Measurements from ENCODE around the gene ABCC10. TPM values are rescaled to one million over a fixed set of nuclear protein-coding genes. Genes with fewer than 3 reads are reported as not detected.
A peak's percentile ranks its signal among the peaks of the same experiment; 100 is the strongest.

ABCC10 gene
- total RNA-seq, 1 experiment from 2014 or later = 31.8 TPM

GRCh38 chr6:43453831-43454230, 26.5 kb downstream of the ABCC10 start:
- Histone ChIP-seq H3K9ac (ENCODE audit: extremely low read depth, insufficient read length, low read length) (no peak overlapping the region), H2AFZ (ENCODE audit: low read length) (no peak overlapping the region), H3K4me1 (ENCODE audit: insufficient read depth, low read length) (no peaks in the 10 kb centered on the region), H2BK12ac (ENCODE audit: insufficient read length, low read depth, low read length) (no peak overlapping the region), H3K27me3 (ENCODE audit: insufficient read depth, low read length) (peaks cover 12% of the 10 kb centered on the region; the same call in 1 of the 2 replicates), H3K23ac (ENCODE audit: insufficient read length, low read depth, low read length) (no peak overlapping the region), H3K4ac (ENCODE audit: low read depth, low read length) (no peak overlapping the region), H2BK120ac (ENCODE audit: low read depth, low read length, poor library complexity, severe bottlenecking) (no peak overlapping the region), H4K8ac (replicated peaks; ENCODE audit: insufficient read length, low read depth, low read length) (no peak overlapping the region), H3K79me1 (ENCODE audit: insufficient read depth, low read depth, low read length, poor library complexity, severe bottlenecking) (no peaks in the 10 kb centered on the region), H3K18ac (ENCODE audit: insufficient read length, low read depth, low read length) (no peak overlapping the region), H3K14ac (ENCODE audit: insufficient read depth, low read length) (no peak overlapping the region), H2BK15ac (ENCODE audit: low read depth, low read length) (no peak overlapping the region), H3T11ph (ENCODE audit: low read length) (no peak overlapping the region), H4K5ac (ENCODE audit: insufficient read length, low read depth, low read length) (no peak overlapping the region), H3K27ac (ENCODE audit: insufficient read length, low read depth, low read length) (no peak overlapping the region), H3K9me3 (ENCODE audit: control insufficient read depth, low read depth, low read length) (no peaks in the 10 kb centered on the region), H3K23me2 (ENCODE audit: insufficient read length, low read depth, low read length, poor library complexity, severe bottlenecking) (peaks cover 14% of the 10 kb centered on the region), H4K91ac (ENCODE audit: insufficient read length, low read depth, low read length) (no peak overlapping the region), H2BK5ac (ENCODE audit: insufficient read length, low read length) (no peak overlapping the region), H3K79me2 (ENCODE audit: insufficient read depth, low read length) (no peaks in the 10 kb centered on the region), H4K20me1 (ENCODE audit: control insufficient read depth, insufficient read depth, insufficient read length) (peaks cover 4% of the 10 kb centered on the region), H3K56ac (ENCODE audit: insufficient read length, low read depth, low read length) (no peak overlapping the region), H2BK20ac (ENCODE audit: low read depth, low read length, poor library complexity, severe bottlenecking) (no peak overlapping the region), H2AK5ac (ENCODE audit: insufficient read length, low read length) (no peak overlapping the region), H3K4me2 (ENCODE audit: insufficient read depth, insufficient read length, low read length) (no peak overlapping the region)
- H3K9me3 Mint-ChIP-seq = no peaks in the 10 kb centered on the region; a peak in 2 of 5 replicates
- no peak for DNase-seq
- peaks cover 0 to 25% (median 24%) of the 10 kb centered on the region in 3 experiments; a peak in 5 of 7 replicates for H3K36me3 Mint-ChIP-seq (ENCODE audit: insufficient read depth in 1 of 3, low read depth in 3 of 3)
- H3K4me1 Mint-ChIP-seq = peaks cover 9 to 12% of the 10 kb centered on the region in 2 experiments
- H3K4me3 Mint-ChIP-seq = peak overlapping the region in 1 of 2 experiments; percentile 86; a peak in 2 of 5 replicates
- no peak for TF ChIP-seq CTCF (conservative IDR thresholded peaks at IDR 0.05)
- H3K27ac Mint-ChIP-seq = no peak overlapping the region
- peaks cover 38% of the 10 kb centered on the region for H3K27me3 Mint-ChIP-seq (ENCODE audit: low read depth)
